GM21381 (cell line): Measurements from ENCODE around the gene BCAS1.

Experiments
- ATAC-seq: cut with Tn5 transposase; IDR thresholded peaks from one replicate; pipeline ENCODE4 v1.9.1; 2021; ENCODE audit warnings: mild to moderate bottlenecking, moderate library complexity; ENCODE audit not compliant: unreplicated experiment

Gene BCAS1

GRCh38 chr20:53947501-53948195 is 122.7 kb downstream of the BCAS1 start:
- no peak for ATAC-seq

GRCh38 chr20:53946106-53946505 is 124.3 kb downstream of the BCAS1 start:
- no peak for ATAC-seq

GRCh38 chr20:53945478-53945877 is 124.9 kb downstream of the BCAS1 start:
- ATAC-seq, result no peak

DNA sequence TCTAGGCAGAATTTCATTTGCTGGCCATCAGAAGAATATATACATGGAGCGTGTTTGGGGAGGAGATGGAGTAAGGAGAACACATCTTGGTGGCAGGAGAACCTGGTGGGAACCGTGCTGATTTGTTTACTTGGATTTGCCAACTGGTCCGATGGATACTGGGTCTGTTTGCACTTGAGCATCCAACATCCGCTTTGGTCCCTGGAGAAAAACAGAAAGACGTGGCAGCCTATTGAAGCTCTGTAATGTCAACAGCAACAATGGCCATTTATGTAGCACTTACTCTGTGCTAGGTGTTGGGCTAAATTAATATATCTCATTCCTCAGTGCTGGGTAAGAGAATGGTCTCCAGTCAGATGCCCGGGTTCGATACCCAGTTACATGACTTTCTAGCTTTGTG is 125.6 kb downstream of the BCAS1 start:
- no peak for ATAC-seq

DNA sequence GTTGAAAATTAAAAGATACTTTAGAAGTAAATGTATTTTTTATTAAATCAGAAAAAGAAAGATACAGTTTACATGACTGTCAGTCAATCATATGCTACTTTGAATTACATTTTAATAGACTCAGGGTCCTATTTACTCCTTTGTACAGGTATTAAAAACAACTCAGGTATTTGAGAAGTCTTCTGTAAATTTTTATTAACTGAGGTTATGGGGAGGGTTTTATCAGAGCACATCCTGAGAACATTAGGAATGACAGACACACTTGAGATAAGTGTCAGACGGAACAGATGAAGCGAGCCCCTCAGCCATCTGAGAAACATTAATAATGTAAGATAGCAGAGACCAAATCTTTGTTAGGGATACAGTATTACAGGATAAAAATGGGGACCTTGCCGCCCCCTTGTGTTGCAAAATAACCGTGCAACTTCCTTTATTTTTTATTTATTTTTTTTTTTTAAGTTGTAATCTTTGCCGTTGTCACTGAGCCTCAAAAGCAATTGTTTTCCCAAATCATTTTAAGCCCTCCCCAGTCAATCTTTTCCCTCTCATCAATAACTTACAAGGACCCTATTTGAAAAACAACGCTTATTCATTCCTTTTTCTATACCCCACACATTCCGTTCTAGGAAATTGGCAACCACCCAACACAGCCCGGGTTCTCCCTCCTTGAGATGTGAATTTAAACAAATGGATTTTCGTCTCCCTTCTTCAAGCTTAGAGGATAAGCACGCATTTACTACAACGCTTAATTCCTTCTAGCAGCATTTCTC is 126.7 kb downstream of the BCAS1 start:
- ATAC-seq, result no peak

DNA sequence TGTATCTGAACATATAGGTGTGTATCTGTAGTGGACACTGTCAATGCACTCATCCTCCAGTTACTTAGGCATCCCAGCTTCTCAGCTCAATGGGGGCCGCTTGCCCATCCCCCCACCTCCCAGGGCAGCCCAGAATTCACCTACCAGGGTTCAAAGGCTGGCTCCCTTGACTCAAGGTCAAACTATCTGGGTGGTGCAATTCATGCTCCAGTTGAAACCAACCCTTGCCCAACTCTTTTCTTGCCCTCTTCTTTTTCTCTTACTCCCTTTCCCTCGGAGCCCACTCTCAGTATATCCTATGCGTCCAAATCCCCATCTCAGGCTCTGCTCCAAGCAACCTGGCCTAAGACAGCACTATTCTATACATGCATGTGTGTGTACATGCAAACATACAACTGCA is 127.4 kb downstream of the BCAS1 start:
- no peak for ATAC-seq

DNA sequence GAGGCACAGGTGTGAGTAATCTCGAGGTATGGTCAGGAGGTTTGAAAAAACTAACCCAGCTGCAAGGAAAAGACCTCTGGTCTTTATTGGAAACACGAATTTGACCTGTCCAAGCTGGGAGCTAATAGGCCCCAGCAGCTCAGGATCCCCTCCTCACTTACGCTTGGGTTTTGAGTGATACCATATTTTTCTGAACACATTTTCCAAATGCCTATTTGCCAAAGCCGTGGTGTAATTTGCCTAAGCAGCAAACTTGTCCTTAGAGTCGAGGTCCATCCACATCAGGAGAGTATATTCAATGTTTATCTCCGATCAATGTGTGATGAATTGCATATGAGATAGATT is 128.0 kb downstream of the BCAS1 start:
- no peak for ATAC-seq

GRCh38 chr20:53941680-53942471 is 128.5 kb downstream of the BCAS1 start:
- peak; percentile 53 for ATAC-seq

GRCh38 chr20:53940907-53941545 is 129.4 kb downstream of the BCAS1 start:
- no peak for ATAC-seq

- no peak for ATAC-seq
Observed at GRCh38 chr20:53940360-53940702, 130.1 kb downstream of the BCAS1 start.

DNA sequence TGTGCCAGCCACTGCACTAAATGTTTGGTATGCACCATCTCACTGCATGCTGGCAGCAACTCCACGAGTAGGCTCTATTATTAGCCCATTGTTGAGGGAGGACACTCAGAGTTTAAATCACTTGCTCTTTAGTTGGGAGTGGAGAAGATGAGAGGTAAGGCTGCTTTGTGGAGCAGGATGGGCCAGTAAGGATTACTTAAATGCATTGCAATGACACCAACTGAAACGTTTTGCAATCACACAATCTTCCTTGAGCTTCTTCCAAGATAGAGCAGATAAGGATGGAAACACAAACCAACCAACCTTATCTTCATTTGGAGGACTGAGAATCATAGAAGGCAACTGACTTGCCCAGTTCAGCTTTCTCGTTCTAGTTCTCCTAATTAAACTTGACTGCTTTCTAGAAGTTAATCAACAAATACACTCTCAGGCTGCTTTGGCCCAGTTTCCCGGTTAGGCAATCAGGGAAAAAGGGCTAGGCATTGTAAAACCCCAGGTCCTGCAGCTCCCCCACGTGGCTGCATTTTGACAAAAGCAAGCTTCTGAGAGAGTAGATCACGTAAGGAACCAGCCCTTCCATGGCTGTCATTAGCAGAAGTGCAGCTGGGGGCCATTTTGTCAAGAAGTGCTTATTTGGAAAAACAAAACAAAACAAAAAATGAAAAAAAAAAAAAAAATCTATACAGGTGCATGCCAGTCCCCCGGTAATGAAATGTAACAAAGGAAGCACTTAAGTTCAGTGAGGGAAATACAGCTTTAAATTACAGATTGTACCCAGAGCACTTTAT is 130.6 kb downstream of the BCAS1 start:
- peak; percentile 67 for ATAC-seq

DNA sequence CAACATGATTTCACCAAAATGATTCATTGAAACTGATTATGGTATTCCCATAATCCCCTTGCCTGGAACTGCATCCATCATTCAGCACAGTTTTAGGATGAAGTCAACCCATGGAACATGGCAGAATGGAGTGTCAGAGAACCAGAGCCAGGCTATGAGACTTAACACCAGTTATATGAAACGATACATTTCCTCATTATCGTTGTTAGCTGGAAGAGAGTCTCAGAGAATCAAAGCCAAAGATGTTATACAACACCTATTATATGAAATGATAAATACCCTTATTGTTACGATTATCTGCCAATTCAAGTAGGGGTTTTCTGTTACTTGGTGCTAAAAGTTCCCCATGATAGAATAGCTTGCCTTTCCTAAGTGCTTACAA is 131.2 kb downstream of the BCAS1 start:
- no peak for ATAC-seq

DNA sequence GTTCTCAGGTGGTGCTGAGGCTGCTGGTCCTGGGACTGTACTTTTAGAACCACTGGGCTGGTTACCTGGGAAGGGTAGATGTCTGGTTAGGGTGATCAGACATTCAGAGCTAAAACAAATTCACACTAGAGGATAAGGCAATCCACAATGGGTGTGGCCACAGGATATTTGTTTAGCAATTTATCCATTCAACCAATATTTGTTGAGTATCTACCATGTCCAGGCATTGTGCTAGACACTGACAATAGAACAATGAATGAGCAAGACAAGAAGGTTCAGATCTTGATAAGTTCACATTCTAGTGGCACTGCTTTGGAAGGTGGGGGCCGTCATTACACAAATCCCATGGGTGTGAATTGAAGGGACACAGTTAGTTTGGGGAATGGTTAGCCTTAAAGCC is 131.7 kb downstream of the BCAS1 start:
- no peak for ATAC-seq

GRCh38 chr20:53937929-53938367 is 132.4 kb downstream of the BCAS1 start:
- ATAC-seq, result no peak

DNA sequence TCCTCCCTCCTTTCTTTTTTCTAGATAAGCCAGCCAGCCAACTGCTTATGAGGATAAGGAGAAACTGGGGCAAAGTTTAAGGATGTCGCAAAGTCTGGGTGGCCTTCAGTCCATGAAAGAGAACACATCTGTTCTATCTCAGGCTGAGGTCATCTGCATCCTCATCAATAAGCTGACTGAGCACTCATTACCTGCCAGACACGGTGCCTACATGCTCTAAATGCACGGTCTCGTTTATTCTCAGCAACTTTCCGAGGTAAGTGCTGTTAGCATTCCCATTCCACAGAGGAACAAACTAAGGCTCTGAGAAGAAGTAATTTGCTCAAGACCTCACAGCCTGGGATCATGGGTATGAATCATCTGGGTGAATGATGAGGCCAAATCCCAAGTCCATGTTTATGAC is 133.1 kb downstream of the BCAS1 start:
- no peak for ATAC-seq

DNA sequence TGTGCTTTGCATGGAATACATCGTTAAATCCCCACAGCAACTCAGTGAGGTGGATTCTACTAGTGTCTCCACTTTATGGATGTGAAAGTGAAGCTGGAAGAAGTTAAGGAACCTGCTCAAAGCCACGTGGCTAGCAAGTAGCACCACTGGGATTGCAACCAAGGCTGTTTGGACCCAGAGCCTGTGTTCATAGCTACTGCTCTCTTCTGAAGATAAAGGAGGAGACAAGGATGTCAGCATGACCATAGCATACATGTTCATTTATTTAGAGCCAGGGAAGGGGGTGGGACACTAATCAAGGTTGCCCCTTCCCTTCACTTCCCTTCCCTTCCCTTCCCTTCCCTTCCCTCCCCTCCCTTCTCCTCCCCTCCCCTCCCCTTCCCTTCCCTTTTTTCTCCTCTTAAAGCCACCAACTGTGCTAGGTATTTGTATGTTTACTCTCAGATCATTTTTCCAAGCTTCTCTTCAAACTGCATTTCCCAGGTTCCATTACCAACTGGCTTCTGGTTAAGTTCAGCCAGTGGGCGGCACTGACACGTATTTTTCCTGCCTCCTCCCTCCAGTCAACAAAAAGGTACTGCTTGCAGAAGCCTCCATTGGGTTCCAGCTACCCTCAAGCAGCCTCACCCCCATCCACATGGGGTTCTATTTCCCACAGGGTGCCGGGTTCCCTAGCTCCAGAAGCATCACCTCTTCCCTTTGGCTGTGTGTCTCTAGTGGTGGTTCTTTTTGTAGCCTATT is 134.9 kb downstream of the BCAS1 start:
- ATAC-seq, result no peak

- no peak for ATAC-seq
Observed at GRCh38 chr20:53934421-53935343, 135.7 kb downstream of the BCAS1 start.

DNA sequence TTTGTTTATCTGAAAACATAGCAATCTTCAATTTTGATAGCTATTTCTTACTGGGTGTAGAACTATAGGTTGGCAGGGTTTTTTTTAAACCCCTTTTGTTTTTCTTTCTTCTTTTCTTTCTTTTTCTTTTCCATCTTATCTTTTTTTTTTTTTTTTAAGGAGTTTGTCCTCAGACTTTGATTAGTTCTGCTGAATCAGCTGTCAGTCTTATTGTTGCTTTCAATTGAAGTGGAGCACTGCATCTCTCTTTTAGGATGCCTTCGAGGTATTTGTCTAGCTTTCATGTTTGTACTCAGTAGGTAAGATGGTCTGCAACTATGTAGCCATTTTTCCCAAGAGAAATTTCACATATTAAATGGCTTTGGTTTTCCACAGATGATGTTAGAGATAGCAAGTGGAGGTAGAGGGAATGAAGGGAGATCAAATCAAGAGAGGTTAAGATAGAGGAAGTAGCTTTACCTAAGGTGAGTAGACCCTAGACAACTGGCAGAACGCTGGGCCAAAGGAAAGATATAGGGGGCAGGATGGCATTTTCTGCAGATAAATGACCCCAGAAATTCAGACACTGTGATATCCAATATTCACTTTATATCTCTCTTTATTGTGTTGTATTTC is 137.1 kb downstream of the BCAS1 start:
- ATAC-seq, result no peak
